Inflammatory macrophage treated with lipopolysaccharide for 4 hours (primary cell): Measurements from ENCODE around the gene ADCY3.
"Not testable (repeated sequence)": the region's sequence is repeated elsewhere in the genome, so short reads cannot be mapped to it uniquely, and the experiment has no call there.

Source experiments
- DNase-seq: peaks from one replicate; pipeline ENCODE4 v3.0.0-alpha.2; 2020

ADCY3 gene

GRCh38 chr2:24842081-24843050, 77.7 kb downstream of the ADCY3 start:
- DNase-seq, result no peak

- DNase-seq, result no peak
Measured at GRCh38 chr2:24840962-24841945, 78.8 kb downstream of the ADCY3 start.

GRCh38 chr2:24840164-24840869, 79.7 kb downstream of the ADCY3 start:
- DNase-seq, result no peak

GRCh38 chr2:24839729-24840128, 80.3 kb downstream of the ADCY3 start:
- no peak for DNase-seq

GRCh38 chr2:24838541-24838940, 81.5 kb downstream of the ADCY3 start:
- DNase-seq, result no peak

- DNase-seq, result no peak
Measured at GRCh38 chr2:24837996-24838513, 82.0 kb downstream of the ADCY3 start.

GRCh38 chr2:24836706-24837105, 83.3 kb downstream of the ADCY3 start:
- DNase-seq, result no peak

GRCh38 chr2:24836206-24836605, 83.8 kb downstream of the ADCY3 start:
- DNase-seq, result no peak

- DNase-seq, result not testable (repeated sequence)
Measured at GRCh38 chr2:24835411-24835810, 84.6 kb downstream of the ADCY3 start.

GRCh38 chr2:24834733-24835395, 85.2 kb downstream of the ADCY3 start:
- no peak for DNase-seq

- no peak for DNase-seq
Measured at GRCh38 chr2:24833821-24834732, 86.0 kb downstream of the ADCY3 start.

- DNase-seq, result no peak
Measured at GRCh38 chr2:24832931-24833701, 86.9 kb downstream of the ADCY3 start.

GRCh38 chr2:24832521-24832920, 87.5 kb downstream of the ADCY3 start:
- DNase-seq, result no peak

GRCh38 chr2:24832073-24832461, 88.0 kb downstream of the ADCY3 start:
- DNase-seq, result no peak

- no peak for DNase-seq
Measured at GRCh38 chr2:24831221-24832072, 88.6 kb downstream of the ADCY3 start.

- DNase-seq, result no peak
Measured at GRCh38 chr2:24830786-24831185, 89.3 kb downstream of the ADCY3 start.

GRCh38 chr2:24830351-24830750, 89.7 kb downstream of the ADCY3 start:
- no peak for DNase-seq

GRCh38 chr2:24828238-24828996, 91.6 kb downstream of the ADCY3 start:
- DNase-seq, result no peak
